K562 (cell line): ENCODE data around the gene TMEM167B. TPM values are rescaled to one million over a fixed set of nuclear protein-coding genes. Genes with fewer than 3 reads are reported as not detected.

Source experiments
- ATF1 ChIP-seq, 2 experiments: fragments of 450-650 bp in 1 of 2; IDR thresholded peaks; 2 replicates each; pipeline ENCODE4 v1.6.1; 2016; ENCODE audit warnings: missing compliant biosample characterization in 1 of 2, missing genetic modification characterization in 1 of 2
- BCL6 ChIP-seq: fragments of 250-450 bp; sonication (Bioruptor Pico); IDR thresholded peaks from 2 replicates; pipeline ENCODE4 v1.4.0; 2020
- CREM ChIP-seq: IDR thresholded peaks from 2 replicates; pipeline ENCODE4 v1.6.1; 2014; ENCODE audit warnings: antibody characterized with exemption, low read depth
- DIDO1 ChIP-seq: fragments of 450-650 bp; IDR thresholded peaks from 2 replicates; pipeline ENCODE4 v1.6.1; 2016; ENCODE audit warnings: low read depth, missing biosample characterization, missing genetic modification characterization
- E2F3 ChIP-seq: fragments of 250-450 bp; sonication (Bioruptor Pico); IDR thresholded peaks from 2 replicates; pipeline ENCODE4 v1.4.0; 2020; ENCODE audit warnings: mild to moderate bottlenecking
- EP400 ChIP-seq: fragments of 450-650 bp; IDR thresholded peaks from 2 replicates; pipeline ENCODE4 v1.6.1; 2017; ENCODE audit warnings: antibody characterized with exemption, mild to moderate bottlenecking, moderate library complexity
- FOS ChIP-seq: IDR thresholded peaks from 3 replicates; pipeline ENCODE4 v1.6.1; 2011; ENCODE audit not compliant: insufficient read length; ENCODE audit errors: extremely low read depth
- HDGF ChIP-seq: fragments of 450-650 bp; IDR thresholded peaks from 2 replicates; pipeline ENCODE4 v1.6.1; 2016
- KAT8 ChIP-seq: fragments of 450-650 bp; IDR thresholded peaks from 2 replicates; pipeline ENCODE4 v1.6.1; 2016; ENCODE audit warnings: low read depth, mild to moderate bottlenecking
- KLF6 ChIP-seq: fragments of 250-450 bp; sonication (Bioruptor Pico); IDR thresholded peaks from 2 replicates; pipeline ENCODE4 v1.4.0; 2020; ENCODE audit warnings: mild to moderate bottlenecking, moderate library complexity, borderline replicate concordance
- LEF1 ChIP-seq: fragments of 450-650 bp; IDR thresholded peaks from 2 replicates; pipeline ENCODE4 v1.6.1; 2016; ENCODE audit warnings: mild to moderate bottlenecking
- MTA2 ChIP-seq: fragments of 450-650 bp; IDR thresholded peaks from 2 replicates; pipeline ENCODE4 v1.6.1; 2016; ENCODE audit warnings: low read depth
- MTA3 ChIP-seq: fragments of 450-650 bp; formaldehyde crosslinking; IDR thresholded peaks from 2 replicates; pipeline ENCODE4 v1.6.1; 2017; ENCODE audit warnings: mild to moderate bottlenecking, borderline replicate concordance
- POLR2AphosphoS2 ChIP-seq: IDR thresholded peaks from 2 replicates; pipeline ENCODE4 v1.6.1; 2012; ENCODE audit warnings: low read length, improper control_type of control experiment
- SNAPC5 ChIP-seq: fragments of 250-450 bp; sonication (Bioruptor Pico); IDR thresholded peaks from 2 replicates; pipeline ENCODE4 v1.8.0; 2021; ENCODE audit warnings: moderate library complexity, mild to moderate bottlenecking, inconsistent platforms
- TCF3 ChIP-seq: sonication (generic); formaldehyde crosslinking; IDR thresholded peaks from 2 replicates; pipeline ENCODE4 v1.4.0; 2020; ENCODE audit warnings: mild to moderate bottlenecking, missing genetic modification reagents
- XRCC3 ChIP-seq: fragments of 450-650 bp; IDR thresholded peaks from 2 replicates; pipeline ENCODE4 v1.6.1; 2017; ENCODE audit warnings: mild to moderate bottlenecking, moderate library complexity
- ZEB2 ChIP-seq: fragments of 450-650 bp; IDR thresholded peaks from 2 replicates; pipeline ENCODE4 v1.6.1; 2016
- ZNF121 ChIP-seq: sonication (generic); formaldehyde crosslinking; conservative IDR thresholded peaks from 2 replicates; pipeline ENCODE4 v1.8.0; 2022; ENCODE audit warnings: missing genetic modification reagents
- ZNF133 ChIP-seq: fragments of 250-450 bp; sonication (Bioruptor Pico); IDR thresholded peaks from 2 replicates; pipeline ENCODE4 v1.4.0; 2020; ENCODE audit warnings: mild to moderate bottlenecking
- ZNF354B ChIP-seq: fragments of 250-450 bp; sonication (Bioruptor Pico); IDR thresholded peaks from 2 replicates; pipeline ENCODE4 v1.4.0; 2020
- ZNF431 ChIP-seq: sonication (generic); formaldehyde crosslinking; IDR thresholded peaks from 2 replicates; pipeline ENCODE4 v1.8.0; 2022; ENCODE audit warnings: mild to moderate bottlenecking, missing genetic modification reagents
- ZNF436 ChIP-seq: fragments of 250-450, 450-650 bp; sonication (Bioruptor Pico); formaldehyde crosslinking; IDR thresholded peaks from 2 replicates; pipeline ENCODE4 v1.7.0; 2020; ENCODE audit warnings: mild to moderate bottlenecking
- ZNF75A ChIP-seq: fragments of 450-650 bp; formaldehyde crosslinking; IDR thresholded peaks from 2 replicates; pipeline ENCODE4 v1.4.0; 2020; ENCODE audit warnings: mild to moderate bottlenecking
- polyA plus RNA-seq, 8 experiments: library from polyadenylated mRNA; depleted of rRNA in 4 of 8; stranded (reverse) in 5 of 8; unstranded in 3 of 8; fragments of >200 nt; fragmentation: Nextera tagmentation in 2 of 8; fragmentation: Illumina TruSeq in 1 of 8; extraction: Ambion mirVana in 2 of 8; extraction: Trizol in 1 of 8; gene quantifications; 2 replicates each; pipeline versions ENCODE4 v1.2.1 to v1.2.3, GENCODE V29; 2011 to 2014; ENCODE audit warnings: inconsistent platforms in 1 of 8, missing spikeins in 1 of 8
- total RNA-seq, 7 experiments: library from RNA; depleted of rRNA in 6 of 7; stranded (reverse); fragments of >200 nt in 6 of 7; fragmentation: Illumina TruSeq in 2 of 7; extraction: Trizol in 2 of 7; gene quantifications; 2 replicates each; pipeline versions ENCODE4 v1.2.1 to v1.2.3, GENCODE V29; 2011 to 2021; ENCODE audit warnings: low replicate concordance in 1 of 7
- TF ChIP-seq, protein P1 (sequence below): fragments of 250-450 bp; sonication (Bioruptor Pico); IDR thresholded peaks from 2 replicates; pipeline ENCODE4 v1.5.0; 2020; ENCODE audit warnings: mild to moderate bottlenecking, borderline replicate concordance
- TF ChIP-seq, protein P2 (sequence below): sonication (generic); formaldehyde crosslinking; IDR thresholded peaks from 2 replicates; pipeline ENCODE4 v1.4.0; 2020; ENCODE audit warnings: mild to moderate bottlenecking, missing genetic modification reagents
- TF ChIP-seq, protein P3 (sequence below), 3 experiments: IDR thresholded peaks in 2 of 3; conservative IDR thresholded peaks in 1 of 3; 2 replicates each; pipeline ENCODE4 v1.5.1; 2011 to 2012; ENCODE audit warnings: low read length in 3 of 3, mild to moderate bottlenecking in 3 of 3, control low read depth in 2 of 3, improper control_type of control experiment in 1 of 3, inconsistent platforms in 1 of 3, low read depth in 1 of 3, mixed read lengths in 1 of 3, moderate library complexity in 1 of 3; ENCODE audit not compliant: insufficient read depth in 2 of 3

TMEM167B gene
- total and polyA plus RNA-seq, 9 of the 15 experiments (the other 6 are each of a cell fraction or from before 2014, with no cell fraction given): 17.2 to 36.4 (median 32.2) TPM

- TF ChIP-seq, protein P1, sequence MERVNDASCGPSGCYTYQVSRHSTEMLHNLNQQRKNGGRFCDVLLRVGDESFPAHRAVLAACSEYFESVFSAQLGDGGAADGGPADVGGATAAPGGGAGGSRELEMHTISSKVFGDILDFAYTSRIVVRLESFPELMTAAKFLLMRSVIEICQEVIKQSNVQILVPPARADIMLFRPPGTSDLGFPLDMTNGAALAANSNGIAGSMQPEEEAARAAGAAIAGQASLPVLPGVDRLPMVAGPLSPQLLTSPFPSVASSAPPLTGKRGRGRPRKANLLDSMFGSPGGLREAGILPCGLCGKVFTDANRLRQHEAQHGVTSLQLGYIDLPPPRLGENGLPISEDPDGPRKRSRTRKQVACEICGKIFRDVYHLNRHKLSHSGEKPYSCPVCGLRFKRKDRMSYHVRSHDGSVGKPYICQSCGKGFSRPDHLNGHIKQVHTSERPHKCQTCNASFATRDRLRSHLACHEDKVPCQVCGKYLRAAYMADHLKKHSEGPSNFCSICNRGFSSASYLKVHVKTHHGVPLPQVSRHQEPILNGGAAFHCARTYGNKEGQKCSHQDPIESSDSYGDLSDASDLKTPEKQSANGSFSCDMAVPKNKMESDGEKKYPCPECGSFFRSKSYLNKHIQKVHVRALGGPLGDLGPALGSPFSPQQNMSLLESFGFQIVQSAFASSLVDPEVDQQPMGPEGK (CRISPR knock-in tag): no peak
- peak; percentile 96 for TF ChIP-seq TCF3 (CRISPR knock-in tag)
- peak; percentile 47 for TF ChIP-seq CREM
- TF ChIP-seq ZNF436 (CRISPR knock-in tag): no peak
- no peak for TF ChIP-seq KLF6
- TF ChIP-seq ZNF354B (CRISPR knock-in tag): no peak
- TF ChIP-seq ZNF431 (CRISPR knock-in tag): no peak
- no peak for TF ChIP-seq ZNF121 (CRISPR knock-in tag)
- TF ChIP-seq, protein P2, sequence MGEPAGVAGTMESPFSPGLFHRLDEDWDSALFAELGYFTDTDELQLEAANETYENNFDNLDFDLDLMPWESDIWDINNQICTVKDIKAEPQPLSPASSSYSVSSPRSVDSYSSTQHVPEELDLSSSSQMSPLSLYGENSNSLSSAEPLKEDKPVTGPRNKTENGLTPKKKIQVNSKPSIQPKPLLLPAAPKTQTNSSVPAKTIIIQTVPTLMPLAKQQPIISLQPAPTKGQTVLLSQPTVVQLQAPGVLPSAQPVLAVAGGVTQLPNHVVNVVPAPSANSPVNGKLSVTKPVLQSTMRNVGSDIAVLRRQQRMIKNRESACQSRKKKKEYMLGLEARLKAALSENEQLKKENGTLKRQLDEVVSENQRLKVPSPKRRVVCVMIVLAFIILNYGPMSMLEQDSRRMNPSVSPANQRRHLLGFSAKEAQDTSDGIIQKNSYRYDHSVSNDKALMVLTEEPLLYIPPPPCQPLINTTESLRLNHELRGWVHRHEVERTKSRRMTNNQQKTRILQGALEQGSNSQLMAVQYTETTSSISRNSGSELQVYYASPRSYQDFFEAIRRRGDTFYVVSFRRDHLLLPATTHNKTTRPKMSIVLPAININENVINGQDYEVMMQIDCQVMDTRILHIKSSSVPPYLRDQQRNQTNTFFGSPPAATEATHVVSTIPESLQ: no peak
- no peak; the same call in 1 of the 2 replicates for TF ChIP-seq EP400
- peak; percentile 92 for TF ChIP-seq MTA2
- no peak for TF ChIP-seq E2F3 (CRISPR knock-in tag)
- no peak for TF ChIP-seq ATF1 (CRISPR knock-in tag; IDR thresholded peaks at IDR 0.05)
- TF ChIP-seq ATF1 (tag; IDR thresholded peaks at IDR 0.05): peak; percentile 48
- TF ChIP-seq MTA3: peak; percentile 79; the same call in 1 of the 2 replicates
- no peak for TF ChIP-seq POLR2AphosphoS2
- no peak for TF ChIP-seq FOS
- no peak for TF ChIP-seq HDGF
- TF ChIP-seq ZEB2: peak; percentile 82
- no peak for TF ChIP-seq ZNF75A (CRISPR knock-in tag)
- no peak for TF ChIP-seq BCL6 (CRISPR knock-in tag)
- peak; percentile 65; the same call in 1 of the 2 replicates for TF ChIP-seq LEF1
- TF ChIP-seq SNAPC5 (CRISPR knock-in tag): no peak
- TF ChIP-seq XRCC3: no peak
- TF ChIP-seq, protein P3, sequence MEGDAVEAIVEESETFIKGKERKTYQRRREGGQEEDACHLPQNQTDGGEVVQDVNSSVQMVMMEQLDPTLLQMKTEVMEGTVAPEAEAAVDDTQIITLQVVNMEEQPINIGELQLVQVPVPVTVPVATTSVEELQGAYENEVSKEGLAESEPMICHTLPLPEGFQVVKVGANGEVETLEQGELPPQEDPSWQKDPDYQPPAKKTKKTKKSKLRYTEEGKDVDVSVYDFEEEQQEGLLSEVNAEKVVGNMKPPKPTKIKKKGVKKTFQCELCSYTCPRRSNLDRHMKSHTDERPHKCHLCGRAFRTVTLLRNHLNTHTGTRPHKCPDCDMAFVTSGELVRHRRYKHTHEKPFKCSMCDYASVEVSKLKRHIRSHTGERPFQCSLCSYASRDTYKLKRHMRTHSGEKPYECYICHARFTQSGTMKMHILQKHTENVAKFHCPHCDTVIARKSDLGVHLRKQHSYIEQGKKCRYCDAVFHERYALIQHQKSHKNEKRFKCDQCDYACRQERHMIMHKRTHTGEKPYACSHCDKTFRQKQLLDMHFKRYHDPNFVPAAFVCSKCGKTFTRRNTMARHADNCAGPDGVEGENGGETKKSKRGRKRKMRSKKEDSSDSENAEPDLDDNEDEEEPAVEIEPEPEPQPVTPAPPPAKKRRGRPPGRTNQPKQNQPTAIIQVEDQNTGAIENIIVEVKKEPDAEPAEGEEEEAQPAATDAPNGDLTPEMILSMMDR (IDR thresholded peaks at IDR 0.05 in 2 of 3, conservative IDR thresholded peaks at IDR 0.05 in 1 of 3; ENCODE audit: insufficient read depth in 2 of 3, low read depth in 1 of 3, low read length in 3 of 3): peak in 1 of 3 experiments; percentile 10; a peak in 1 of 6 replicates
- TF ChIP-seq KAT8: no peak
- TF ChIP-seq ZNF133 (CRISPR knock-in tag): no peak
- TF ChIP-seq DIDO1 (tag): no peak
Observed at GRCh38 chr1:109134423-109134822, 43.9 kb downstream of the TMEM167B start (continued).
